SJSA1 (cell line): ENCODE data around the gene PABPN1. TPM values are rescaled to one million over a fixed set of nuclear protein-coding genes. Genes with fewer than 3 reads are reported as not detected.
A peak's percentile ranks its signal among the peaks of the same experiment; 100 is the strongest.
"Not testable (repeated sequence)": the region's sequence is repeated elsewhere in the genome, so short reads cannot be mapped to it uniquely, and the experiment has no call there.

ENCODE experiments used
- DNase-seq, 2 experiments: peaks; one replicate each; pipeline ENCODE4 v3.0.0-alpha.2; 2015 to 2020; ENCODE audit warnings: low spot score in 2 of 2, low read depth in 1 of 2
- H3K27ac ChIP-seq: fragments of 250-450 bp; sonication (Bioruptor Pico); 2 replicates; pipeline ENCODE4 v1.5.1; 2020; ENCODE audit warnings: mild to moderate bottlenecking, moderate library complexity
- H3K27me3 ChIP-seq: fragments of 250-450 bp; sonication (Bioruptor Pico); replicated peaks from 2 replicates; pipeline ENCODE4 v1.5.1; 2020; ENCODE audit warnings: mild to moderate bottlenecking, moderate library complexity
- H3K36me3 ChIP-seq: fragments of 250-450 bp; sonication (Bioruptor Pico); 2 replicates; pipeline ENCODE4 v1.5.1; 2020; ENCODE audit warnings: mild to moderate bottlenecking
- H3K4me1 ChIP-seq: fragments of 250-450 bp; sonication (Bioruptor Pico); replicated peaks from 2 replicates; pipeline ENCODE4 v1.6.1; 2021; ENCODE audit warnings: mild to moderate bottlenecking
- H3K4me3 ChIP-seq: fragments of 250-450 bp; sonication (Bioruptor Pico); 2 replicates; pipeline ENCODE4 v1.5.1; 2020; ENCODE audit warnings: mild to moderate bottlenecking
- H3K9me3 ChIP-seq: fragments of 250-450 bp; sonication (Bioruptor Pico); replicated peaks from 2 replicates; pipeline ENCODE4 v1.5.1; 2020; ENCODE audit warnings: mild to moderate bottlenecking
- total RNA-seq: library from RNA; depleted of rRNA; stranded (reverse); fragments of >200 nt; shearing (Covaris generic); gene quantifications from 2 replicates; pipeline ENCODE4 v1.2.3, GENCODE V29; 2014; rRNA removed

Gene PABPN1, protein sequence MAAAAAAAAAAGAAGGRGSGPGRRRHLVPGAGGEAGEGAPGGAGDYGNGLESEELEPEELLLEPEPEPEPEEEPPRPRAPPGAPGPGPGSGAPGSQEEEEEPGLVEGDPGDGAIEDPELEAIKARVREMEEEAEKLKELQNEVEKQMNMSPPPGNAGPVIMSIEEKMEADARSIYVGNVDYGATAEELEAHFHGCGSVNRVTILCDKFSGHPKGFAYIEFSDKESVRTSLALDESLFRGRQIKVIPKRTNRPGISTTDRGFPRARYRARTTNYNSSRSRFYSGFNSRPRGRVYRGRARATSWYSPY
- 76.2 and 93.4 TPM in 2 replicates for total RNA-seq

DNA sequence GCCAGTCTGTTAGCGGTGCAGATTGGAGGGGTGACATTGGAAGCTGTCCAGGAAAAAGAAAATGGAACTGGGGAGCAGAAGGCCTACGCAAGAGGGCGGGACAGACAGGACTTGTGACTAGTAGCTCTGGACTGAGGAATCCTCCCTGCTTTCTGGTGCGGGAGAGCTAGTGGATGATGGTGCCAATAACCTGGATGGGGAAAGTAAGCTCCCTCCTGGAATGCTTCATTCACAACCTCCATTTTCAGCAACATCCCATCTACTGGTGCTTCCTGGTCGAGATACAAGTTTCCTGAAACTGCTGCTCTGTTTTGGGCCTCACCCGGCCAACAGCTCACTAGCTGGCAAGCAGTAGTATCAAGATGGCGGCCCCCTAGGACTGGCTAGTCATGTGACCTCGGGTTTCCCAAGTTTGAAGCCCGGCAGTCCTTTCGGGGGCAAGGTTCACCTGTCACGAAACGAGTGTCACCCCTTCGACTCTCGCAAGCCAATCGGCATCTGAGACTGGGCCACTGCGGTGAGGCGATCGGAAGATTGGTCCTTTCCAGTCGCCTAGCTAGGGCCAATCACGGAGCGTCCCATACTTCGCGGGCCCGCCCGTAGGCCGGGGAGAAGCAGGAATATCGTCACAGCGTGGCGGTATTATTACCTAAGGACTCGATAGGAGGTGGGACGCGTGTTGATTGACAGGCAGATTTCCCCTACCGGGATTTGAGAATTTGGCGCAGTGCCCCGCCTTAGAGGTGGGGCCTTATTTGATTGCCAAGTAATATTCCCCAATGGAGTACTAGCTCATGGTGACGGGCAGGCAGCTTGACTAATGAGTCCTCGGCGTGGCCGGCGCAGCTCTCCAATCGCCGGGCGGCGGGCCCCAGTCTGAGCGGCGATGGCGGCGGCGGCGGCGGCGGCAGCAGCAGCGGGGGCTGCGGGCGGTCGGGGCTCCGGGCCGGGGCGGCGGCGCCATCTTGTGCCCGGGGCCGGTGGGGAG lies at the start of gene PABPN1:
Gene PABPN1 (plus strand): TSS at position 874 of the 988 bp plus-strand sequence. CDS start 13 bp downstream, at position 887.
- H3K36me3 ChIP-seq = peaks cover 54% of the 10 kb centered on the region
- no peaks in the 10 kb centered on the region for H3K27me3 ChIP-seq
- H3K9me3 ChIP-seq = no peaks in the 10 kb centered on the region
- peaks cover 16% of the 10 kb centered on the region for H3K4me1 ChIP-seq
- peak within 1 kb of the TSS; percentile 96 for H3K27ac ChIP-seq
- peak; percentile 98 for DNase-seq
- peak within 1 kb of the TSS; percentile 88 for H3K4me3 ChIP-seq

DNA sequence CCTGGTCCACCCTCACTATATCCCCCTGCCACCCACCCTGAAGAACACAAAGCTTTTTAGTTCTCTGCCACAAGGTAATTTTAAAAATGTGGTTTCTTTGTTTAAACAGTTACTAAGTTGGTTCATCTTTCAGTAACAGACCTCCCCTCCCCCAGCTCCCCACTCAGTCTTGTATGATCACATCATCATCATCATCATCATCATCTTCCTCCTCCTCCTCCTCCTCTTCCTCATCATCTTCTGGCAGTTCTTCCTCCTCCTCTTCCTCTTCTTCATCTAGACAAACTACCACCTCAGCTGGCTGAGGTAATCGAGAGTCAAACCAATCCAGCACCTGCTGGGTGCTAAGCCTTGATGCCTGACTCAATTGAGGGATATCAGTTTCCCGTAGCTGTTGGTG lies 45.8 kb upstream of the PABPN1 start:
- no peak for DNase-seq
- no peaks in the 10 kb centered on the region for H3K36me3 ChIP-seq
- no peak overlapping the region for H3K27ac ChIP-seq
- H3K27me3 ChIP-seq = no peaks in the 10 kb centered on the region
- no peaks in the 10 kb centered on the region for H3K9me3 ChIP-seq
- H3K4me3 ChIP-seq = no peak overlapping the region
- peaks cover 6% of the 10 kb centered on the region for H3K4me1 ChIP-seq

DNA sequence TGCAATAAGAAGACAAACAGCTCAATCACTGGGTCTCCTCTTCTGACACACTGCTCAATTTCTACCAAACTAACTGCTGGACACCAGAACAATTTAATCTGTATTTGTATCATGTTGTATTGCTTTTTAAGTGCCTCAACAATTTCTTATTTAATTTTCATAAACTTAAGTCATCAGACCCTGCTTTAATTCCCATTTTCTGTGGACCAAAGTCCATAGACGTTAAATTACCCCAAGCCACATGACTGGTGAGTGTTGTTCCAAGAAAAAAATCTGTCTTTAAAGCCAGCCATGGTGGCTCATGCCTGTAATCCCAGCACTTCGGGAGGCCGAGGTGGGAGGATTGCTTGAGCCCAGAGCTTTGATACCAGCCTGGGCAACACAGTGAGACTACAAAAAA lies 44.1 kb upstream of the PABPN1 start:
- H3K36me3 ChIP-seq = no peaks in the 10 kb centered on the region
- no peak for DNase-seq
- no peak overlapping the region for H3K4me3 ChIP-seq
- no peaks in the 10 kb centered on the region for H3K9me3 ChIP-seq
- H3K4me1 ChIP-seq = peaks cover 6% of the 10 kb centered on the region
- H3K27me3 ChIP-seq = no peaks in the 10 kb centered on the region
- no peak overlapping the region for H3K27ac ChIP-seq

DNA sequence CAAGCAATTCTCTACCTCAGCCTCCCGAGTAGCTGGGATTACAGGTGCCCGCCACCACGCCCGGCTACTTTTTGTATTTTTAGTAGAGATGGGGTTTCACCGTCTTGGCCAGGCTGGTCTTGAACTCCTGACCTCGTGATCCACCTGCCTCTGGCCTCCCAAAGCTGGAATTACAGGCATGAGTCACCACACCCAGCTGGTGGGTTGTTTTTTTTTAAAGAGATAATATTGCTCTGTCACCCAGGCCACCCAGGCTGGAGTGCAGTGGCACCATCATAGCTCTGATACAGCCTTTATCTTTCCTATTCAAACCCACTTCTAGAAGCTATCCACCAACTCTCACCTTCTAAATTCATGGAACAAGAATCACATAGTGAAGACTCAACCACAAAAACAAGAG lies 43.3 kb upstream of the PABPN1 start:
- not testable (repeated sequence) for DNase-seq

DNA sequence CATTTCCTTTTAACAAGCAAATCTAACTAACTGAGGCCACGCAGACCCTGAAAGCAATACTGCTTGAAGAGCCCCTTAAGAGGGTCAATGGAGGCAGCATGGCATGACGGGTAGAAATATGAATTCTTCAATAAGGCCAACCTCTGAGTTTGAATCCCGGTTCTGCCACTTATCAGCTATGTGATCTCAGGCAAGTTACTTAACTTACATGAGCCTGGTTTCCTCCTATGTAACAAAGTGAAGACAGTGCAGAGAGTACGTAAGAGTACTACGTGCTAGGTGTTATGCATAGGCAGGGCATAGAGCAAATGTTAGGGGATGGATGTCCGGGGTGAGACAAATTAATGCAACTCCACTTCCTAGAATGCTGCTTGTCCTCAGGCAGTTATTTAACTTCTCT lies 40.0 kb upstream of the PABPN1 start:
- Histone ChIP-seq H3K27me3 (no peaks in the 10 kb centered on the region), H3K4me3 (no peak overlapping the region), H3K27ac (no peak overlapping the region), H3K9me3 (no peaks in the 10 kb centered on the region), H3K4me1 (peaks cover 20% of the 10 kb centered on the region), H3K36me3 (no peaks in the 10 kb centered on the region)
- no peak for DNase-seq

More for the DNA sequence above, 43.3 kb upstream of the PABPN1 start:
- H3K4me1 ChIP-seq, H3K27ac ChIP-seq, H3K4me3 ChIP-seq, H3K9me3 ChIP-seq, H3K36me3 ChIP-seq, H3K27me3 ChIP-seq: not testable (repeated sequence)

DNA sequence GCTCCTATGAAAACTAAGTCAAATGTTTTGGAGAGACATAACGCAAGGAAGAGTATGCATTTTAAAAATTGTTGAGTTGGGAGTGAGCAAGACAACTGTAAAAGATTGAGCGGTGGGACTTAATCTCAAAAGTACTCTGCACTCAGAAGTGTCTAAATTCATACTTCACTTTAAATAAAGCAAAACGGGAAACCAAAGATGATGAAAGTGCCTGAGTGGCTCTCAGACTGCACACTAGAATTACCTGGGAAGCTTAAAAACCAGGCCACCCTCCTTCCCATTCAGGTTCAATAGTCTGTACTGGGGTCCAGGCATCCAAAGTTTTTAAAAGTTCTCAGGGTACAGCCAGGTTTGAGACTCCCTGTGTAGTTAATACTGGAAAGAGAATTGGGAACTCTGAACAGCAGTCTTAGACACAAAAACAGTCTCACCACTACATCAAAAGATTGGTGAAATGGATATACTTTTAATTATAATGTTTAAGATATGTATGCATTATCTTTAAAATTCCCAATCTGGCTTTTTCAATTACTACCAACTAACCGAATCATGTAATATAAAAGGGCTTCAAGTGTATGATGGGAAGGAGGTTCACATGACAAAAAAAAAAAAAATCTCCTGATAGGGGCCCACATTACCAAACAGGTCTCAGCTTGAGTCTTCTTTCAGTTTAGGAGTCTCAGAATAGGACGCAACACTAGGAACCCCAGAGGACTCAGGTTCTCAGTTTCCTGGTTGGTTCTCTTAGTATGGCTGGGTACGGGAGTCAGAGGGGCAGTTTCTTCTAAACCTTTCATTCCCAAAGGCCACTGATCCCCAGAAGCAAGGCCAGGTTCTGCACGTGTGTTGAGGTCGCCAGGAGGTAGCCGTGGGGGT lies 36.4 kb upstream of the PABPN1 start:
- peak overlapping the region; percentile 62 for H3K4me3 ChIP-seq
- no peaks in the 10 kb centered on the region for H3K9me3 ChIP-seq
- no peak overlapping the region; the same call in 1 of the 2 replicates for H3K27ac ChIP-seq
- H3K27me3 ChIP-seq = no peaks in the 10 kb centered on the region
- H3K36me3 ChIP-seq = no peaks in the 10 kb centered on the region
- H3K4me1 ChIP-seq = peaks cover 21% of the 10 kb centered on the region
- DNase-seq = no peak

DNA sequence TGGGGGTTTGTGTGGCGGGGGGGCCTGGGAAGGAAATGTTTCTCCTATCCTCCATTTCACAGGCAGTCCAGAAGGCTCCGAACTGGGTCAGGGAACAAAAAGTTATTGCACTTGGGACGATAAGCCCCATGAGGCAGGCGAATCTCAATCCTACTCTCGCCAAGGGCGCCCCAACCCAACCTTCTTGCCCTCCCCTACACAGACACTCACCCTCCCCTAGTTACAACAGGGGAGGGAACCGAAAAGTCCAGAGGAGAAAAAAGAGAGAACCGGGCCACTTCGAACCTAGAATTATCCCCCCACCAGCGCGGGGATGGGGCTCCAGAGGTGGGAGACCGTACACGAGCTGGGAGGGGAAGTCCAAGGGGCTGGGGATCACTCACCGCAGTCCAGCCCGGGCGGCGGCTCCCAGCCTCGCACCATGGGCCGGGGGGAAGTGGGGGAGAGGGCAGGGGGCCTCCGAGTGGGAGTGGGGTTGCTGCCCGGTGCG lies 35.7 kb upstream of the PABPN1 start:
- Histone ChIP-seq H3K27me3 (no peaks in the 10 kb centered on the region), H3K4me1 (peaks cover 21% of the 10 kb centered on the region), H3K36me3 (no peaks in the 10 kb centered on the region), H3K27ac (no peak overlapping the region; the same call in 1 of the 2 replicates), H3K4me3 (peak overlapping the region; percentile 62), H3K9me3 (no peaks in the 10 kb centered on the region)
- DNase-seq = no peak

DNA sequence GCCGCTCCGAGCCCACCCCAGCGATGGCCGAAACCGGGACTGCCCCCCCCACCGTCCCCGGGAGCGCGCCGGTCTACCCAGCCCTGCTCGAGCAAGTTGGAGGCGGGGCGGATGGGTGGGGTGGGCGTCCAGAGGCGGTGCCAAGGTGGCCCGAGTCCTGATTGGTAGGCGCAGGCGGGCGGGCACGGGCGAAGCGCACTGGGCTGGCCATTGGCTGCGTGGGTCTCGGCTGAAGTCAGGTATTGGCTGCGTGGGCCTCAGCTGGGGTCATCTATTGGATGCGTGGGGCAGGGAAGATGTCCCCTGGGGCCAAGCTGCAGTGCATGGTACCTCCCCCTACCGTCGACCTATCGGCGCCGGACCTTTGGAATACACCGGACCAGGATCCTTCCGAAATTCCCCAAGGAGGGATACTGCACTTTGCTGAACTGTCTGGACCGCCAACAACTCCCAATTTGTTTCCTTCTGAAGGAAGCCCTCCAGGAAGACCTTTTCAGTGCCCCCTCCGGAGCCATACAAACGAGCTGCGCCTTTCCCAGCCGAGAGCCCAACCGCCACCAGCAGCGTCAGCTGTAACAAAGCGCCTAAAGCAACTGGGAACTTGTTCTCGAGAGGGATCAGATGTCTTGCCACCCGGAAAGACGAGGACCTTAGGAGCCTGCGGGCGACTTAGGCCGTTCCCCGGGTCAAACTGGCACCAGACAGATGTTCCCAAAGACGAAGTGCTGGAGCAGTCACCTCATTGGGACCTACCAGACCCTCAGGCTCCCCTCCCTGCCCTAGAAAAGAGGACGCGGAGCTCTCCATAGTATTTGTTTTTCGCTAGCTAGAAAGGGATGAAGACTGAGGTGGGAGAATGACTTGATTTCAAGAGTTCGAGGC lies 35.0 kb upstream of the PABPN1 start, which contains the start of gene HOMEZ:
Gene HOMEZ (minus strand): TSS at position 113 of the 882 bp plus-strand sequence. CDS start 180 bp downstream, outside the sequence.
- Histone ChIP-seq H3K9me3 (no peaks in the 10 kb centered on the region), H3K4me1 (peaks cover 21% of the 10 kb centered on the region), H3K27me3 (no peaks in the 10 kb centered on the region), H3K36me3 (no peaks in the 10 kb centered on the region), H3K27ac (peak within 1 kb of the TSS; percentile 54), H3K4me3 (peak within 1 kb of the TSS; percentile 62)
- DNase-seq = peak; percentile 93 to 98

DNA sequence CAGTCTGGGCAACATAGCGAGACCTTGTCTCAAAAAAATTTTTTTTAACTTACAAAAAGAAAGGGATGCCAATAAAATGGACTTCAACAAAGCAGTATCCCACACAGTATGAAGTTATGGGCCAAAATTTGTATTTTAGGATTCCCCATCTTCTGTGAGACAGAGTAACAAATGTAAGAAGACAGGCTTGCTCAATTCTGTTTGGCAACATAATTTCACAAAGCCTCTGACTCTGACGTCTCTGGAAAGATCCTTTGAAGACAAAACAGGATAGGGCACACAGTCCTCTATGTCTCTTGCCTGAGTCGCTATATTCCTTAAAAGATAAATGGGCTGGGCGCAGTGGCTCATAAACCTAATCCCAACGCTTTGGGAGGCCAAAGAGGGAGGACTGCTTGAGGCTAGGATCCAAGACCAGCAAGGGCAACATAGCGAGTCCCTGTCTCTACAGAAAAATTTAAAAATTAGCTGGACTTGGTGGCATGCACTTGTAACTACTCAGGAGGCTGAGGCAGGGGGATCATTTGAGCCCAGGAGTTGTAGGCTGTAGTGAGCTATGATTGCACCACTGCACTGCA lies 34.3 kb upstream of the PABPN1 start:
- no peak for DNase-seq
- H3K27ac ChIP-seq = peak overlapping the region; percentile 54; the same call in 1 of the 2 replicates
- H3K36me3 ChIP-seq = no peaks in the 10 kb centered on the region
- no peaks in the 10 kb centered on the region for H3K9me3 ChIP-seq
- peak overlapping the region; percentile 62 for H3K4me3 ChIP-seq
- H3K27me3 ChIP-seq = no peaks in the 10 kb centered on the region
- H3K4me1 ChIP-seq = peaks cover 21% of the 10 kb centered on the region

DNA sequence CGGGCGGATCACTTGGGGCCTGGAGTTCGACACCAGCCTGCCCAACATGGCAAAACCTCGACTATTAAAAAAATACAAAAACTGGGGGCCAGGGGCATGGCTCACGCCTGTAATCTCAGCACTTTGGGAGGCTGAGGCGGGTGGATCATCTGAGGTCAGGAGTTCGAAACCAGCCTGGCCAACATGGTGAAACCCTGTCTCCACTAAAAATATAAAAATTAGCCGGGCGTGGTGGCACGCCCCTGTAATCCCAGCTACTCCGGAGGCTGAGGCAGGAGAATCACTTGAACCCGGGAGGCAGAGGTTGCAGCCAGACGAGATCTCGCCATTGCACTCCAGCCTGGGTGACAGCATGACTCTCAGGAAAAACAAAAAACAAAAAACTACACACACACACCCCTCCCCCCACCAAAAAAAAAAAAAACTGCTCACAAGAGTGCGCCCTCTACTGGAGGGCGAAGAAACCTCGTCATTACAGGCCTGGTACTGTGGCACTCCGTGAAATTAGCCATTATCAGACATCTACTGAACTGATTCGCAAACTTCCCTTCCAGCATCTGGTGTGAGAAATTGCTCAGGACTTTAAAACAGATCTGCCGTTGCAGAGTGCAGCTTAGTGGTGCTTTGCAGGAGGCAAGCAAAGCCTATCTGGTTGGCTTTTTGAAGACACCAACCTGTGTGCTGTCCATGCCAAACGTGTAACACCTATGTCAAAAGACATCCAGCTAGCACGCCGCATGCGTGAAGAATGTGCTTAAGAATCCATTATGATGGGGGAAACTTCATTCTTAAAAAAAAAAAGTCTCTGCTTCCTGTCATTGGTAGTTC lies 26.3 kb upstream of the PABPN1 start:
- H3K36me3 ChIP-seq = no peaks in the 10 kb centered on the region
- H3K4me1 ChIP-seq = peaks cover 15% of the 10 kb centered on the region
- H3K9me3 ChIP-seq = no peaks in the 10 kb centered on the region
- peak in 1 of 2 experiments; percentile 60 for DNase-seq
- no peaks in the 10 kb centered on the region for H3K27me3 ChIP-seq
- no peak overlapping the region for H3K27ac ChIP-seq
- H3K4me3 ChIP-seq = no peak overlapping the region

DNA sequence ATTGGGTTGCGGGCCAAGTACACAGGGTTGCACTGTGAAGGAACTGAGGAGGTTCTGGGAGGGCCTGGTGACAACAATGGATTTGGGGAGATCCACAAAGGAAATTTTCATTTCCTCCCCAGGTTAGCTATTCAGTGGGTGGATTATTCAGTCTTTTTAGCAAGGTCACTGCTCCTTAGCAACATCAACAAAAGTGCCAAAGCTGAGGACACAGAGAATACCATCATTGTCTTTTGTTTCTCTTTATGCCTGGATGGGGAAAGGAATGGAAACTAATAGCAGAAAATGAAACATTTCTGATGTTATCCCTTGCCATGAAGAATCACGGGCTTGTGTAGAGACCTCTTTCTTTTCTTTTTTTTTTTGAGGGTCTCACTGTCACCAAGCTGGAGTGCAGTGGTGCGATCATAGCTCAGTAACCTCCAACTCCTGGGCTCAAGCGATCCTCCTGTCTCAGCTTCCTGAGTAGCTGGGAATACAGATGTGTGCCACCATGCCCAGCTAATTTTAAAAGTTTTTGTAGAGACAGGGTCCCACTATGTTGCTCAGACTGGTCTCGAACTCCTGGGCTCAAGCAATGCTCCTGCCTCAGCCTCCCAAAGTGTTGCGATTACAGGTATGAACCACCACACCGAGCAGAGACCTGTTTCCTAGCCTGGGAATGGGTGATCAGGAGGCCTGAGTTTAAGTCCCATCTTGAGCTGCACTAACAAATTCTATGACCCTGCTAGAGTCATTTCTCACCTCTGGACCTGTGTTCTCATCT lies 25.1 kb upstream of the PABPN1 start:
- no peaks in the 10 kb centered on the region for H3K9me3 ChIP-seq
- DNase-seq = no peak
- H3K36me3 ChIP-seq = no peaks in the 10 kb centered on the region
- H3K4me1 ChIP-seq = peaks cover 24% of the 10 kb centered on the region
- H3K4me3 ChIP-seq = no peak overlapping the region
- no peak overlapping the region for H3K27ac ChIP-seq
- H3K27me3 ChIP-seq = no peaks in the 10 kb centered on the region
